Measurements from ENCODE around the gene SLC22A23. TPM values are rescaled to one million over a fixed set of nuclear protein-coding genes. Genes with fewer than 3 reads are reported as not detected.

Gene SLC22A23
- total RNA-seq, 1 donor from 2014 or later: 5.7 TPM

GRCh38 chr6:3310051-3310448 lies 146.8 kb downstream of the SLC22A23 start:
- H3K27ac ChIP-seq (ENCODE audit: low read depth, low read length): no peak overlapping the region
- no peak overlapping the region for H3K4me3 ChIP-seq (ENCODE audit: insufficient read depth, low read depth, low read length)
- H3K4me1 Mint-ChIP-seq (ENCODE audit: low read depth, unreplicated experiment): no peaks in the 10 kb centered on the region
- peaks cover 11% of the 10 kb centered on the region for H3K9me3 Mint-ChIP-seq (ENCODE audit: unreplicated experiment)
- H3K27ac Mint-ChIP-seq (ENCODE audit: unreplicated experiment): no peak overlapping the region
- H3K9me3 ChIP-seq (ENCODE audit: insufficient read depth, low read depth, low read length): peaks cover 4% of the 10 kb centered on the region
- H3K4me1 ChIP-seq (ENCODE audit: insufficient read depth, low read length): no peaks in the 10 kb centered on the region
- DNase-seq (ENCODE audit: low read depth): no peak
- peaks cover 6% of the 10 kb centered on the region for H3K27me3 Mint-ChIP-seq (ENCODE audit: low read depth, unreplicated experiment)
- no peaks in the 10 kb centered on the region for H3K36me3 ChIP-seq (ENCODE audit: insufficient read depth, low read length)
- no peaks in the 10 kb centered on the region for H3K79me2 ChIP-seq (ENCODE audit: insufficient read depth, low read length)
- no peaks in the 10 kb centered on the region for H3K27me3 ChIP-seq (ENCODE audit: insufficient read depth, low read length)
- no peak overlapping the region for H2AFZ ChIP-seq (ENCODE audit: low read depth, low read length)
- no peak for TF ChIP-seq EZH2 (IDR thresholded peaks at IDR 0.05; ENCODE audit: insufficient read depth, low read length)
- TF ChIP-seq, protein P1, sequence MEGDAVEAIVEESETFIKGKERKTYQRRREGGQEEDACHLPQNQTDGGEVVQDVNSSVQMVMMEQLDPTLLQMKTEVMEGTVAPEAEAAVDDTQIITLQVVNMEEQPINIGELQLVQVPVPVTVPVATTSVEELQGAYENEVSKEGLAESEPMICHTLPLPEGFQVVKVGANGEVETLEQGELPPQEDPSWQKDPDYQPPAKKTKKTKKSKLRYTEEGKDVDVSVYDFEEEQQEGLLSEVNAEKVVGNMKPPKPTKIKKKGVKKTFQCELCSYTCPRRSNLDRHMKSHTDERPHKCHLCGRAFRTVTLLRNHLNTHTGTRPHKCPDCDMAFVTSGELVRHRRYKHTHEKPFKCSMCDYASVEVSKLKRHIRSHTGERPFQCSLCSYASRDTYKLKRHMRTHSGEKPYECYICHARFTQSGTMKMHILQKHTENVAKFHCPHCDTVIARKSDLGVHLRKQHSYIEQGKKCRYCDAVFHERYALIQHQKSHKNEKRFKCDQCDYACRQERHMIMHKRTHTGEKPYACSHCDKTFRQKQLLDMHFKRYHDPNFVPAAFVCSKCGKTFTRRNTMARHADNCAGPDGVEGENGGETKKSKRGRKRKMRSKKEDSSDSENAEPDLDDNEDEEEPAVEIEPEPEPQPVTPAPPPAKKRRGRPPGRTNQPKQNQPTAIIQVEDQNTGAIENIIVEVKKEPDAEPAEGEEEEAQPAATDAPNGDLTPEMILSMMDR (IDR thresholded peaks at IDR 0.05; ENCODE audit: insufficient read depth, low read depth, low read length): no peak
- no peak overlapping the region for H3K4me2 ChIP-seq (ENCODE audit: low read length)
- no peak for FAIRE-seq
- no peak overlapping the region for H3K9ac ChIP-seq (ENCODE audit: low read length)
- H4K20me1 ChIP-seq (ENCODE audit: insufficient read depth, low read length): no peaks in the 10 kb centered on the region
- no peak overlapping the region for H3K4me3 Mint-ChIP-seq (ENCODE audit: unreplicated experiment)
- H3K36me3 Mint-ChIP-seq (ENCODE audit: low read depth, unreplicated experiment): peaks cover 7% of the 10 kb centered on the region

GRCh38 chr6:3309391-3310050 lies 147.3 kb downstream of the SLC22A23 start:
- Mint-ChIP-seq H3K9me3 (ENCODE audit: unreplicated experiment) (peaks cover 13% of the 10 kb centered on the region), H3K4me1 (ENCODE audit: low read depth, unreplicated experiment) (no peaks in the 10 kb centered on the region), H3K4me3 (ENCODE audit: unreplicated experiment) (no peak overlapping the region), H3K36me3 (ENCODE audit: low read depth, unreplicated experiment) (peaks cover 7% of the 10 kb centered on the region), H3K27ac (ENCODE audit: unreplicated experiment) (no peak overlapping the region), H3K27me3 (ENCODE audit: low read depth, unreplicated experiment) (peaks cover 6% of the 10 kb centered on the region)
- Histone ChIP-seq H3K27me3 (ENCODE audit: insufficient read depth, low read length) (no peaks in the 10 kb centered on the region), H2AFZ (ENCODE audit: low read depth, low read length) (no peak overlapping the region), H3K9me3 (ENCODE audit: insufficient read depth, low read depth, low read length) (peaks cover 4% of the 10 kb centered on the region), H3K4me3 (ENCODE audit: insufficient read depth, low read depth, low read length) (no peak overlapping the region), H3K4me2 (ENCODE audit: low read length) (no peak overlapping the region), H3K9ac (ENCODE audit: low read length) (no peak overlapping the region), H3K79me2 (ENCODE audit: insufficient read depth, low read length) (no peaks in the 10 kb centered on the region), H3K36me3 (ENCODE audit: insufficient read depth, low read length) (no peaks in the 10 kb centered on the region), H4K20me1 (ENCODE audit: insufficient read depth, low read length) (no peaks in the 10 kb centered on the region), H3K27ac (ENCODE audit: low read depth, low read length) (no peak overlapping the region), H3K4me1 (ENCODE audit: insufficient read depth, low read length) (no peaks in the 10 kb centered on the region)
- no peak for DNase-seq (ENCODE audit: low read depth)
- no peak for FAIRE-seq
- TF ChIP-seq, protein P1 (IDR thresholded peaks at IDR 0.05; ENCODE audit: insufficient read depth, low read depth, low read length): no peak
- no peak for TF ChIP-seq EZH2 (IDR thresholded peaks at IDR 0.05; ENCODE audit: insufficient read depth, low read length)

DNA sequence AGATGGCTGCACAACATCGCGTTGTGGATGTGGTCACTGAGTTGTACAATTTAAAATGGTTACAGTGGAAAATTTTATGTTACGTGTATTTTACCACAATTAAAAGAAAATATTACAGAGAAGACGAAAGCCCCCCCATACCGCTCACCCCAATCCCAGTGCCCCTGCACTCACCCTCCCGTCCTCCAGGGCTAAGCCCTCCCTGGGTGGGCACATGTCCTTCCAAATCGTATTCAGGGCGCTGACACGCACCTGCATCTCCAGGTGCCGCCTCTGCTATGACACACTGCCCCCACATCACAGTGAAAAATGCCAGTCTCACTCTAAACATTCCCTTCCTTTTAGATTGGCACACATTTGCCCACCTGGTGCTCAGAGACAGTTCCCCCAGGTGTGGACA lies 148.7 kb downstream of the SLC22A23 start:
- peaks cover 4% of the 10 kb centered on the region for H3K9me3 ChIP-seq (ENCODE audit: insufficient read depth, low read depth, low read length)
- FAIRE-seq (no peak), DNase-seq (ENCODE audit: low read depth) (no peak)
- peaks cover 7% of the 10 kb centered on the region for H3K36me3 Mint-ChIP-seq (ENCODE audit: low read depth, unreplicated experiment)
- no peaks in the 10 kb centered on the region for H3K79me2 ChIP-seq (ENCODE audit: insufficient read depth, low read length)
- H3K27ac ChIP-seq (ENCODE audit: low read depth, low read length): no peak overlapping the region
- no peaks in the 10 kb centered on the region for H3K36me3 ChIP-seq (ENCODE audit: insufficient read depth, low read length)
- no peak overlapping the region for H3K4me3 Mint-ChIP-seq (ENCODE audit: unreplicated experiment)
- H3K4me3 ChIP-seq (ENCODE audit: insufficient read depth, low read depth, low read length): no peak overlapping the region
- no peak overlapping the region for H3K4me2 ChIP-seq (ENCODE audit: low read length)
- H3K27me3 Mint-ChIP-seq (ENCODE audit: low read depth, unreplicated experiment): peaks cover 6% of the 10 kb centered on the region
- no peak for TF ChIP-seq EZH2 (IDR thresholded peaks at IDR 0.05; ENCODE audit: insufficient read depth, low read length)
- TF ChIP-seq, protein P1 (IDR thresholded peaks at IDR 0.05; ENCODE audit: insufficient read depth, low read depth, low read length): no peak
- H3K9me3 Mint-ChIP-seq (ENCODE audit: unreplicated experiment): peaks cover 14% of the 10 kb centered on the region
- H3K27me3 ChIP-seq (ENCODE audit: insufficient read depth, low read length): no peaks in the 10 kb centered on the region
- H2AFZ ChIP-seq (ENCODE audit: low read depth, low read length): no peak overlapping the region
- no peaks in the 10 kb centered on the region for H3K4me1 Mint-ChIP-seq (ENCODE audit: low read depth, unreplicated experiment)
- H3K27ac Mint-ChIP-seq (ENCODE audit: unreplicated experiment): no peak overlapping the region
- H3K4me1 ChIP-seq (ENCODE audit: insufficient read depth, low read length): no peaks in the 10 kb centered on the region
- no peak overlapping the region for H3K9ac ChIP-seq (ENCODE audit: low read length)
- no peaks in the 10 kb centered on the region for H4K20me1 ChIP-seq (ENCODE audit: insufficient read depth, low read length)
